ENCODE measurements around the gene TNPO3.

The TNPO3 gene

DNA sequence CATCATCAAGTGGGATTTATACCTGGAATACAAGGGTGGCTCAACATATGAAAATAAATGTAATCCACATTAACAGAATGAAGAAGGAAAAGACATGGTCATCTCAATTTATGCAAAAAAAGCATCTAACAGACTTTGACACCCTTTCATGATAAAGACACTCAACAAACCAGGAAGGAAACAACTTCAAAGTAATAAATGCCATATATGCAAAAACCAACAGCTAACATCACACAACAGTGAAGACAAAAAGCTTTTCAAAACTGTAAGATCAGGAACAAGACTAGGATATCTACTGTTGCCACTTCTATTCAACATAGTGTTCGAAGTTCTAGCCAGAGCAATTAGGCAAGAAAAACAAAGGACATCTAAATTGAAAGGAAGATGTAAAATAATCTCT lies 22.9 kb downstream of the TNPO3 start:
- H3K4me1 ChIP-seq (ENCODE audit: control insufficient read depth, insufficient read depth, low read length) = no peaks in the 10 kb centered on the region
- peaks cover 6% of the 10 kb centered on the region for H3K36me3 ChIP-seq (ENCODE audit: control insufficient read depth, insufficient read depth, low read length)
- H3K9ac ChIP-seq (ENCODE audit: low read length) = no peak overlapping the region
- no peak overlapping the region for H3K4me3 ChIP-seq (ENCODE audit: low read length)
- H3K27ac ChIP-seq (ENCODE audit: low read depth, low read length) = no peak overlapping the region
- H3K27me3 ChIP-seq (ENCODE audit: control insufficient read depth, insufficient read depth, low read length) = no peaks in the 10 kb centered on the region

GRCh38 chr7:129030440-129030839 lies 24.5 kb downstream of the TNPO3 start:
- Histone ChIP-seq H3K9ac (ENCODE audit: low read length) (no peak overlapping the region), H3K4me1 (ENCODE audit: control insufficient read depth, insufficient read depth, low read length) (no peaks in the 10 kb centered on the region), H3K36me3 (ENCODE audit: control insufficient read depth, insufficient read depth, low read length) (peaks cover 6% of the 10 kb centered on the region), H3K4me3 (ENCODE audit: low read length) (no peak overlapping the region), H3K27me3 (ENCODE audit: control insufficient read depth, insufficient read depth, low read length) (no peaks in the 10 kb centered on the region), H3K27ac (ENCODE audit: low read depth, low read length) (no peak overlapping the region)

DNA sequence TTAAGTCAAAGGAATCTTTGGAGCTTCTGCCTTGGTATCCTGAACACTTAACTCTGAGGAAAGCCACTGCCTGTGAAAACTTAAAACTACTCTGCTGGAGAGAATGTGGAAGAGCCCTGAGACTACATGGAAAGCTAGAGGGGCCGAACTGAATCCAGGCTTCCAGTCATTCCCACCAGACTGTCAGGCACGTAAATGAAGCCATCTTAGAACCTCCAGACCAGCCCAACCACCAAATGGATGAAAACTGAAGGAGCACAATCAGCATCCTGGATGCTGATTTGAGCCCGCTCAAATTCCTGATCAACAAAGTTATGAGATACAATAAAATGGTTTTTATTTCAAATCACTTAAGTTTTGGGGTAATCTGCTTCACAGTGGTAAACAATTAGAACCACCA lies 30.8 kb downstream of the TNPO3 start:
- Histone ChIP-seq H3K4me3 (ENCODE audit: low read length) (no peak overlapping the region), H3K9ac (ENCODE audit: low read length) (no peak overlapping the region), H3K27me3 (ENCODE audit: control insufficient read depth, insufficient read depth, low read length) (no peaks in the 10 kb centered on the region), H3K4me1 (ENCODE audit: control insufficient read depth, insufficient read depth, low read length) (no peaks in the 10 kb centered on the region), H3K36me3 (ENCODE audit: control insufficient read depth, insufficient read depth, low read length) (no peaks in the 10 kb centered on the region), H3K27ac (ENCODE audit: low read depth, low read length) (no peak overlapping the region)

GRCh38 chr7:129021656-129022055 lies 33.3 kb downstream of the TNPO3 start:
- H3K4me3 ChIP-seq (ENCODE audit: low read length) = no peak overlapping the region
- no peak overlapping the region for H3K27ac ChIP-seq (ENCODE audit: low read depth, low read length)
- H3K9ac ChIP-seq (ENCODE audit: low read length) = no peak overlapping the region
- no peaks in the 10 kb centered on the region for H3K4me1 ChIP-seq (ENCODE audit: control insufficient read depth, insufficient read depth, low read length)
- H3K27me3 ChIP-seq (ENCODE audit: control insufficient read depth, insufficient read depth, low read length) = no peaks in the 10 kb centered on the region
- H3K36me3 ChIP-seq (ENCODE audit: control insufficient read depth, insufficient read depth, low read length) = no peaks in the 10 kb centered on the region

DNA sequence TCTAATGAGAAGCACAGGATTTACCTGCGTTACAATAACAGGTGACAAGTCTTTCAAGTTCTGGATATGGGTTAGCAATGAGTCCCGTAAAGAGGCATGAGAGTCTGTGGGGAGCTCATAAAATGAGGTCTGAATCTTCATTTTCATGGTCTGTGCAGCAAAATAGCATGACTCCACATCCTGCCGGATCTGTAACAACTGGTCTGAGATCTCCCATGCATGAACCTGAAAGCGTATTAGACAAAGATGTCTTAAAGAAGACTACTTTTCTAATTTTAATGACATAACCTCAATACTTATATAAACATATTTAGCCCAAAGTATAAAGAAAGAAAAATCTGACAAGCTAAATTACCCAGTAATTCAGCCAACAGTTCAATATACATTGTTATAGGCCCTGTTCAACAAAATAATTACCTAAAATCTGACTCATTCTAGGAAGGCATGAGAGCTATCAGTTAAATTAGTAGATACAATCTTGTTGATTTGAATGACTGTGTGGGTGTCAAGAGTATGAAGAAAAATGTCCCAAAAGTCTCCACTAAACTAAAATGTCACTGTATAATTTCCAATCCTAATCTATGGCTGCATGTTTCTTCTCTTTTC lies 36.9 kb downstream of the TNPO3 start:
- H3K27ac ChIP-seq (ENCODE audit: low read depth, low read length) = no peak overlapping the region
- no peak overlapping the region for H3K9ac ChIP-seq (ENCODE audit: low read length)
- H3K4me3 ChIP-seq (ENCODE audit: low read length) = no peak overlapping the region
- H3K36me3 ChIP-seq (ENCODE audit: control insufficient read depth, insufficient read depth, low read length) = peaks cover 16% of the 10 kb centered on the region
- no peaks in the 10 kb centered on the region for H3K4me1 ChIP-seq (ENCODE audit: control insufficient read depth, insufficient read depth, low read length)
- H3K27me3 ChIP-seq (ENCODE audit: control insufficient read depth, insufficient read depth, low read length) = no peaks in the 10 kb centered on the region

GRCh38 chr7:129017264-129017663 lies 37.6 kb downstream of the TNPO3 start:
- H3K4me3 ChIP-seq (ENCODE audit: low read length) = no peak overlapping the region
- no peak overlapping the region for H3K27ac ChIP-seq (ENCODE audit: low read depth, low read length)
- peaks cover 16% of the 10 kb centered on the region for H3K36me3 ChIP-seq (ENCODE audit: control insufficient read depth, insufficient read depth, low read length)
- H3K9ac ChIP-seq (ENCODE audit: low read length) = no peak overlapping the region
- H3K4me1 ChIP-seq (ENCODE audit: control insufficient read depth, insufficient read depth, low read length) = no peaks in the 10 kb centered on the region
- H3K27me3 ChIP-seq (ENCODE audit: control insufficient read depth, insufficient read depth, low read length) = no peaks in the 10 kb centered on the region

GRCh38 chr7:129014501-129015101 lies 40.3 kb downstream of the TNPO3 start:
- Histone ChIP-seq H3K4me3 (ENCODE audit: low read length) (no peak overlapping the region), H3K27ac (ENCODE audit: low read depth, low read length) (no peak overlapping the region), H3K36me3 (ENCODE audit: control insufficient read depth, insufficient read depth, low read length) (peaks cover 16% of the 10 kb centered on the region), H3K9ac (ENCODE audit: low read length) (no peak overlapping the region), H3K27me3 (ENCODE audit: control insufficient read depth, insufficient read depth, low read length) (no peaks in the 10 kb centered on the region), H3K4me1 (ENCODE audit: control insufficient read depth, insufficient read depth, low read length) (no peaks in the 10 kb centered on the region)

GRCh38 chr7:129013048-129013724 lies 41.7 kb downstream of the TNPO3 start:
- no peak overlapping the region for H3K4me3 ChIP-seq (ENCODE audit: low read length)
- no peak overlapping the region for H3K27ac ChIP-seq (ENCODE audit: low read depth, low read length)
- no peaks in the 10 kb centered on the region for H3K4me1 ChIP-seq (ENCODE audit: control insufficient read depth, insufficient read depth, low read length)
- no peak overlapping the region for H3K9ac ChIP-seq (ENCODE audit: low read length)
- no peaks in the 10 kb centered on the region for H3K27me3 ChIP-seq (ENCODE audit: control insufficient read depth, insufficient read depth, low read length)
- H3K36me3 ChIP-seq (ENCODE audit: control insufficient read depth, insufficient read depth, low read length) = peaks cover 16% of the 10 kb centered on the region

GRCh38 chr7:129012641-129013040 lies 42.3 kb downstream of the TNPO3 start:
- H3K4me1 ChIP-seq (ENCODE audit: control insufficient read depth, insufficient read depth, low read length) = no peaks in the 10 kb centered on the region
- no peak overlapping the region for H3K27ac ChIP-seq (ENCODE audit: low read depth, low read length)
- H3K27me3 ChIP-seq (ENCODE audit: control insufficient read depth, insufficient read depth, low read length) = no peaks in the 10 kb centered on the region
- H3K9ac ChIP-seq (ENCODE audit: low read length) = no peak overlapping the region
- no peak overlapping the region for H3K4me3 ChIP-seq (ENCODE audit: low read length)
- H3K36me3 ChIP-seq (ENCODE audit: control insufficient read depth, insufficient read depth, low read length) = peaks cover 16% of the 10 kb centered on the region

DNA sequence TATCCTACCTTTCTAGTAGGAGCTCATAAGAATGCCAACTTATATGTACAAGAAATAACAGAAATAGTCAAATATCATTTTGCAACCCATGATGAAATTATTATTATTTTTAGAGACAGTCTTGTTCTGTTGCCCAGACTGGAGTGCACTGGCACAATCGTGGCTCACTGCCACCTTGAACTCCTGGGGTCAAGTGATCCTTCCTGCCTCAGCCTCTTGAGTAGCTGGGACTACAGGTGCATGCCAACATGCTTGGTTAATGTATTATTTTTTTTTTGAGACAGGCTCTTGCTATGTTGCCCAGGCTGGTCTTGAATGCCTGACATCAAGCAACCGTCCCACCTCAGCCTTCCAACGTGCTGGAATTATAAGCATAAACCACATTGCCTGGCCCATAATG lies 44.8 kb downstream of the TNPO3 start:
- no peak overlapping the region for H3K4me3 ChIP-seq (ENCODE audit: low read length)
- H3K27ac ChIP-seq (ENCODE audit: low read depth, low read length) = no peak overlapping the region
- H3K4me1 ChIP-seq (ENCODE audit: control insufficient read depth, insufficient read depth, low read length) = no peaks in the 10 kb centered on the region
- H3K9ac ChIP-seq (ENCODE audit: low read length) = no peak overlapping the region
- H3K27me3 ChIP-seq (ENCODE audit: control insufficient read depth, insufficient read depth, low read length) = no peaks in the 10 kb centered on the region
- peaks cover 11% of the 10 kb centered on the region for H3K36me3 ChIP-seq (ENCODE audit: control insufficient read depth, insufficient read depth, low read length)

DNA sequence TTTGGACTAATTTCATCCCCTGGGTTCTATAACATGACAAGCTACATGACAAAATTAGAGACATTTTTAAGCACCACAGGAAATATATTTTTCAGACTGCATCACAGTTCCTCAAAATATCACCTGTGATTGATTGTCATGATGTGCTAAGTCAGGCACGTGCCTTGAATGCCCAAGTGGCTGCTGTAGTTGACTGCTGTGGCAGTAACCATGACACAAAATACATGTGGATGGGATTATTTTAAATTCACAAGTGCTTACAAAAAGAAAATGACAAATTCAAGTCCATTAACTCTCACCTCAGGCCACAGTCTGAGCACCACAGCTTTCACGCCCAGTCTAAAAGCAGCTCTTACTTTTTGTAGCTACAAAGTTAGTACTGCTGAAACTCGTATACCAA lies 45.5 kb downstream of the TNPO3 start:
- H3K36me3 ChIP-seq (ENCODE audit: control insufficient read depth, insufficient read depth, low read length) = peaks cover 7% of the 10 kb centered on the region
- H3K27ac ChIP-seq (ENCODE audit: low read depth, low read length) = no peak overlapping the region
- no peaks in the 10 kb centered on the region for H3K27me3 ChIP-seq (ENCODE audit: control insufficient read depth, insufficient read depth, low read length)
- no peak overlapping the region for H3K4me3 ChIP-seq (ENCODE audit: low read length)
- H3K4me1 ChIP-seq (ENCODE audit: control insufficient read depth, insufficient read depth, low read length) = no peaks in the 10 kb centered on the region
- H3K9ac ChIP-seq (ENCODE audit: low read length) = no peak overlapping the region

GRCh38 chr7:129008645-129009414 lies 46.1 kb downstream of the TNPO3 start:
- no peak overlapping the region for H3K9ac ChIP-seq (ENCODE audit: low read length)
- no peaks in the 10 kb centered on the region for H3K27me3 ChIP-seq (ENCODE audit: control insufficient read depth, insufficient read depth, low read length)
- H3K36me3 ChIP-seq (ENCODE audit: control insufficient read depth, insufficient read depth, low read length) = peaks cover 4% of the 10 kb centered on the region
- H3K4me3 ChIP-seq (ENCODE audit: low read length) = no peak overlapping the region
- no peak overlapping the region for H3K27ac ChIP-seq (ENCODE audit: low read depth, low read length)
- H3K4me1 ChIP-seq (ENCODE audit: control insufficient read depth, insufficient read depth, low read length) = no peaks in the 10 kb centered on the region

All from rectal smooth muscle tissue (tissue), 1 donor.